T follicular helper cell (primary cell): Measurements from ENCODE around the gene RTN4R.
A peak's percentile ranks its signal among the peaks of the same experiment; 100 is the strongest.

Source experiments
- DNase-seq: peaks from one replicate; pipeline ENCODE4 v3.0.0-alpha.2; 2020; ENCODE audit warnings: low read depth

RTN4R gene

DNA sequence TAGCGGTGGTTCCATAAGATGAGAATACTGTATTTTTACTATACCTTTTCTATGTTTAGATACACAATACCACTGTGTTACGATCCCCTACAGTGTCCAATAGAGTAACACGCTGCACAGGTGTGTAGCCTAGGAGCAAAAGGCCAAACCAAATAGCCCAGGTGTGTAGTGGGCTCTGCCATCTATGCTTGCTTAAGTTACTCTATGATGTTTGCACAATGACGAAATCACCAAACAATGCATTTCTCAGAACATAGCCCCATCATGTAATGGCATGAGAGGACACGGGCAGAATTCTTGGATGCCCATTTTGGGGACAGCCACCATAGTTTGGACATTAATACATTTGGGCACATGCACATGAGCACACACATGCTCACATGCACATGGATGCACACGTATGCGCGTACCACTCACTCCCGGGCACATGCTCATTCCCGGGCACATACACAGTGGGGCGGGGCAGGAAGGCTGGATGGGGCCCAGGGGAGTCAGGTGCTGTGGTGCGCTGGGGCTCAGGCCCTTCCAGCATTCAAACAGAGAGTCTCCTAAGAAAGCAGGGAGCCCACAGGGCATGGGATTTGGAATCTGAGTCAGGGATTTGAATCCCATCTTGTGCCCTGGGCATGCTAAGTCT lies 51.1 kb downstream of the RTN4R start:
- DNase-seq: no peak

DNA sequence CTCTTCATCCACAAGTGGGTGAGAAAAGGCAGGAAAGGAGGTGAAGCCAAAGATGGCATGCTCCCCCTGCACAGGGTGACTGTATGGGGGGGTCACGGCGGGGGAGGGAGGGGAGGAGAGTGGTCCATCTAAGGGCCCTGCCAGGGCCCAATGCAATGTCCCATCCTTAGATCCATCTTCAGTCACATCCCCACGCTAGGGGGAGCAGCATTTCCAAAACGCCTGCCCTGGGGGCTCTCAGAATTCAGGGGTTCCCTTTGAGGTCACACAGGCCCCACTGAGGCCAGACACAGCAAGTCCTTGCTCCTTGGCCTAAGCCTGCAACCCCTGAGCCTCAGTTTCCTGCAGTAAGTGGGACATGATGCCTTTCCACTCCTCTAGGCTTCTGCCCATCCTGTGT lies 52.4 kb downstream of the RTN4R start:
- DNase-seq: no peak

DNA sequence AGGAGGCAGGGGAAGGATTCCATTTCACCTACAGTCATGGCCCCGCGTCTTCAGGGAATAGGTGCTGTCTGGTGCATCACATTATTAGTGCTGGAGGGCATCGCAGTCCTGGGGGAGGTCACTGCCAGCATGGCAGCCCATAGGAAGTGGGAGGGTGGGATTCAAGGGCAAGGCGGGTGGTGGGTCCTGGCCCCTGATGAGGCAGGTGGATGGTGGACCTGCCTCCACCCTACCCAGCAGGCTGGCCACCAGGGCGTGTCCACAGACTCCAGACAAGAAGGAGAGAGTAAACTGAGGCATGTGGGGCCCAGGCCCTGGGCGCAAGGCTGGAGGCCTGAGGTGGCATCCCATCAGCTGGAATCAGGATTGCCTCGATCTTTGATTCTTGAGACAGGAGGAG lies 53.3 kb downstream of the RTN4R start:
- no peak for DNase-seq

DNA sequence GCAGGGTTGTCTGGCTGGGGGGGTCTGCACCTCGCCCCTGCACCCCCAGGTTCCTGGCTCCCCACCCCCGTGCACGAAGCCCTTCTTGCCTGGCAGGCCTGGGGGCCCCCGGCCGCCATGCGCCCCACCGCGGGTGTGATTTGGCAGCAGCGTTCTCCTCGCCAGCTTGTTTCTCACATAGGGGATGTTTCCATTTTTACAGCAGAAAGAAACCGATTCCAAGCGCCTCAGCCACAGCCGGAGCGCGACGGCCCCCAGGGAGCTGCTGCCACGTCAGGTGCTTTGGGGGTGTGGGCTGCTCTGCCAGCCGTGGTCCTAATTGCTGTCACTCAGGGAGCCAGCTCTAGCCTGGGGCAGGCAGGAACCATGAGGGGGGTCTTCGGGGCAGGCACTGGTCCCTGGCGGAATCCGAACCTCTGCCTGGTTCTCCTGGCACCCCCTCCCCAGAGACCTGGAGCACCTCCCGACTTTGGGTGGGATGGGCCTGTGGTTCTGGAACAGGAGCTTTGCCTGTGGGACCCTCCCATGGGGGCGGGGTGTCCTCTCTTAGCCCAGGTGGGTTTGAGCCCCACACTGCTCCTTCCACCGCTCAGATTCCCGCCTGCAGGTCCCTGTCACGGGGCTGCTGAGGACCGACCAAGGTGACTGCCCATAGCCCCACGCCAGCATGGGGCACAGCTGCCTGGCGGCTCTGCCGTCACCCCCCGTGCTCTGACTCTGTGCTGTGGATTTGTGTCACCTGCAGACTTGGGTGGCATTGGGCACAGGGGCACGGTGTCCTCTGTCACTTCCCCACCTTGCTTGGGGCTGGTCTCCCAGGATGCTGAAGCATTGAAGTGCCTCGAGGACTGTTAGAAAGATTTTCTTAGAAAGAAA lies 54.0 kb downstream of the RTN4R start:
- DNase-seq: no peak

DNA sequence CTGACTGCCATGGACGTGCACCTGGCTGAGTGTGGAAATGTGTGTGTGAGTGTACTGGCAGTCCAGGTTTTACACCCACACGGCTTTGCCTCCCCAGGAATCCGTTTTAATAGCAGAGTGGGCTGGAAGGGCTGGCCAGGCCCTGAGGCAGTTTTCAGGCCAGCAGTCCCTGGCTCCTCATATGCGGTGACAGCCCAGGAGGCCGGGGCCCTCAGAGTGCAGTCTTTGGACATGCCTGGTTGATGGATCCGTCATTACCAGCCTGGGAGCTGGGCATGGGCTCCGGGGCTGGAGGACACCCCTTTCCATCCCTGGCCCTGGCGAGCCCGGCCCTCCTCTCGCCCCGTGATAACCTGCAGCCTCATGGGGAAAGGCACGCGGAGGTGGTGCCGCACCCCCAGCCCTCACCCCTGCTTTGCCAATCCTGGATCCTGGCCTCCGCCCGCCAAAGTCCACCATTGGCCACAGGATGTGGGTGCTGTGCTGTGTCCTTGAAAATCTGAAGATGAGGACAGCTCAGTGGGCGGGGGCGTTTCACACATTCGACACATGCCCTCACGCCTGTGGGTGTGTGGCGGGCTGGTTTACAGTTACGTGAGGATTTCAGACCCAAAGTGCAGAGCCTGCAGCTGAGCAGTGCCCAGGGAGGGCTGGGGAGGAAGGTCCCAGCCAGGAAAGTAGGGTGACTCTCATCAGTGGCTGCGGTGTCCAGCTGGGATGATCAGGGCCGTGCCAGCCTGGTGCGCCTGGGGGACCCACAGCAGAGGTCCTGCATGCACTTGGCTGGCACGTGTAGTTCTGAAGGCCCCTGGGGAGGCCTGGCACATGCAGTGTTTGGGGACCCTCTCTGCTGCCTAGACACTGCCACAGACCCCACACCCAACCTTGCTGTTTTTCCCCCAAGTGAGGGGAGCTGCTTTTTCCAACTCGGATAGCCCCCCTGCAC lies 55.1 kb downstream of the RTN4R start:
- no peak for DNase-seq

DNA sequence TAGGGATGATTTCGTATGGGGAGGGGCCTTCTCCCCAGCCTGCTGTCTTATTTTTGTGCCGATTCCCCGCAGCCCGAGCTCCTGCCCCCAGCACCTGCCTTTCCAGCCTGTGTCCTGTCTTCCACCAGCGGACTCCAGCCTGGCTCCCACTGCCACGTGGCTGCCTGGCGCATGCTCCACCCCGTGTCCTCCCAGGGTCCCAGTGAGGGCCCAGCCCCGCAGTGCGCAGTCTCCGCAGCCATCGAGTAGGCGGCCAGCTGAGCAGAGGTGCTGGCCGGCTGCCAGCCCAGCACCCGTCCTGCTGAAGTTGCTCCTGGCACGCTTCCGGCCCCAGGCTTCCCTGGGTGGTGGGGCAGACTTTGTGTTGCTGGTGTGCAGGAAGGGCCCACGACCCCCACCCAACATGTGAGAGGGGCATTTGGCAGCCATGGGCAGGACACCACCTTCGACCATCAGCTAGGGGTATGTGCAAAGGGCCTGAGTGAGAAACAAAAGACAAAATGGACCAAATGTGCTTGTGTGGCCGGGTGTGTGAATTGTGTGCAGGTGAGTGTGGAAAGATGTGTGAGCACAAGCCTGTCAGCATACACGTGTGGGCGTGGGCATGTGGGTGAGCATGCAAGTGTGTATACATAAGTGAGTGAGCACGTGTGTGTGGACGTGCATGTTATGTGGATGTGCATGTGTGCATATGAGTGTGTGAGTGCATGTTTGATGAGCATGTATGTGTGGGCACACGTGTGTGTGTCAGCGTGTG lies 55.9 kb downstream of the RTN4R start:
- no peak for DNase-seq

DNA sequence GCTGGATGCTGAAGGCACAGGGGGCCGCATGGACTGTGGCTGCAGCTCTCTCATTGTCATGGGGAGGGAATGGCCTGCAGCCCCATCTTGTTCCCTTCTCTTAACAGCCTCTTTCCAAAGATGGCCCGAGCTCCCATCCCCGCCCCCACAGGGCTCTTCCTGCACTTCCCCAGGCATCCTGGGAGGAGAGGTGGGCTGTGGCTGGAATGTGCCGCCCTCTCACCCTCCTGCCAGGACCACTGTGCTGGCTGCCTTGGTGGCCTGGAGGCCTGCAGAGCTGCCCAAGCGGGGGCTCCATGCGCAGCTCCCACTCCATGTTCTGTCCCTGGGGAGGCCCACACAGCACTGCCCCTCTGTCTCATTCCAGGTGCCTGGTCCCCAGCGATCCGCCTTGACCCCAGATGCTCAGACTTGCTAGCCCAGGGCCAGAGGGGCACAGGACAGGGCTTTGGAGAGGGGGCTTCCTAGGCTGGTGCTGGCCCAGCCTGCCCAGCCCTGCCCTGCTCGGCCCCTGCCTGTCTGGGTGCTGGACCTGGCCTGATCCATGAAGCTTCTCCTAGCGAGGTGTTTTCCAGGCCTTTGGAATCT lies 56.6 kb downstream of the RTN4R start:
- no peak for DNase-seq

DNA sequence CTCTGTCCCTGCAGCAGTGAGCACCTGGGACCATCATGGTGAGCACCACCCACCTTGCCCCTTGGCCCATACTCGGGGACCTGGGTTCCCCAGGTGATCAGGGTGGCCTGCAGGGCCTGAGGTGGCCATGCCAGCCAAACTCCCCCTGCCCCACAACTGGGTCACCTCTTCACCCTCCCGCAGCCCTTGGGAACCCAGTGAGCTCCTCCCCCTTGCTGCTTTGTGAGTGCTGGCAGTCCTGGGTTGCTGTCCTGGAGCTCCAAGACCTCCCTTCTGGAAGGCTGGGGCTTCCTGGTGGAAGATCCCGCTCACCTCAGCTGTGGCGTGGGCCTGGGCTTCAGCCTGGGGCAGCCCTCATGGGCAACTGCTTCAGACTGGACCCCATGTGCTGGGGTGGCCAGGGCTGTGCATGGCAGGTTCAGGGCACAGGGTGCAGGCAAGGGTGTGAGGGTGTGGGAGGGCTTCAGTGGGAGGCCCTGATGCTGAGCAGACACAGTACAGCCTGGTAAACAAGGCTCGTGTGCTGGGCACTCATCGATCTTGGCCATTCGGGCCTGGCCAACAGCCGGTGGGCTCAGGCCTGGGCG lies 57.6 kb downstream of the RTN4R start:
- DNase-seq: no peak

DNA sequence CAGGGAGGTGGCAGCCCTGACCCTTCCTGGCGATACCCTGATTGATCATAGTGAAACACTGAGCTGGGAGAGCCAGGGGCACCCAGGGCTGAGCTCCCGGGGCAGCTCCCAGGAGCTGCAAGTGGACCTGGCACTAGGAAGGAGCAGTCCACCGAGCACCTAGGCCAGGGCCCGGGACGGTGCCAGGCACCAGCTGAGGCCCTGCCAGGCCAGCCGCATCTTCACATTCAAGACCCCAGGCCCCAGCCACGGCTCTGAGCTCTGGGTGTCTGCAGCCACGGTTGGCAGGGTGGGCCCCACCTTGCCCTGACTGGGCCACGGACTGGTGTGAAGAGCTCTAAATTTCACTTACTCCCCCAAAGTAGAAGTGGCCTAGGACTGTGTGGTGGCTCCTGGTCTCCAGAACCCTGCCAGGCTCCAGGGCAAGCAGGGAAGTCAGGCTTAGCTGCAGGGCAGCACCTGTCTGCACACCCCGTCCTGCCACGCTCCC lies 58.3 kb downstream of the RTN4R start:
- DNase-seq: no peak

DNA sequence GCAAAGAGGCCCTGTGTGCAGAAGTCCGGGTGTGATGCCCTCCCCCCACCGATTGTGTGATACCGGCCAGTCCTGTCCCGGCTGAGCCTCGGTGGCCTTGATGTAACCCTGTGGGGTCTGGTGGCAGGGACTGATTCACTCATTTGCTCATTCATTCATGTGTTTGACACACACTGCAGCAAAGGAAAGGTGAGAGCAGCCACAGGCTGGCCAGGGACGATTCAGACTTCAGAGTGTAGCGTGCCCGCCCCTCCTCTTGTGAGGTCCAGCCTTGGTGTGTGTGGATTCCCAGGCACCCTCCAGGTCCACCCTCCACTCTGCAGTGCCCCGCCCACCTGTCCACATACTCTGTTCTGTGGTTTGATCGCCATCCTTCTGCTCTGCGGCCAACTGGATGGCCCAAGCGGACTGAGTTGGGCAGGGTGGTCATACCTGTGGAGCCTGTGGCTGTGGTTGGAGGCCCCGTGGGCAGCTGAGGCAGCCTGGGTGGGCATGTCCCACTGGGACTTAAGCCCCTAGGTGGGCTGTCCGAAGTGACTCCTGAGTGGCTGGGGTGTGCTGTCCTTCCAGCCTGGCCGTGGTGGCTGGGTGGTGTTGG lies 59.3 kb downstream of the RTN4R start:
- DNase-seq: no peak

DNA sequence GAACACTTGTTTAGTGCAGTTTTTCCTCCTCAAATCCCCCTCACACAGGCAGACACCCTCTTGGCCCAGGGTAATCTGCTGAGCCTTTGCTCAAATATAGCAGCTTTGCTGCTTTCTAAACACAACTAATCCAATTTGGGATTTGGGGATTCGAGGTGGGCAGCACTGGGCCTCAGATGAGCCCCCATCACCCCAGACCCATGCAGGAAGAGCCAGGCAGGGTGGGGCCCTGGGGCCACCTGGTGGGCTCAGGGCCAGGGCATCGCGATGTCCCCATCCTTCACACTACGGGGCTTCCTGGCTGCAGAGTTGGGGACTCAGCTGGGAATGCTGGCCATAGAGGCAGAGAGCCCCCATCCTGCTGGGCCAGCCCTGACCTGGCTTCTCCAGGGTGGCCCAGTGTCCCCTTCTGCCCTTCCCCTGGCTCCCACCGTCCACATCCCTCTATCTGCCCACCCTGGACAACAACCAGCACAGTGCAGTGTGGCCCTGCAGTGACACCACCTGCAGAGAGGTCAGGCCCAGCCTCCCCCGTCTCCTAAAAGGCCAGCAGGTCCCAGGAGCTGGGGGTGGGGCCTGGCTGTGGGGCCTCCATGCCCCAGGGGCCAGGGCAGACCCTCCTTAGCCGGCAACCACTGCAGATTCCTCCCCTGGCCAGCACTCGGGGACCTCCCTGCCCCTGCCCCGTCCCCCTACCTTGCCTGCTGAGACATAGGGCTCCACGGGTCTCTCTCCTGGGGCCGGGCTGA lies 60.7 kb downstream of the RTN4R start:
- DNase-seq: no peak

DNA sequence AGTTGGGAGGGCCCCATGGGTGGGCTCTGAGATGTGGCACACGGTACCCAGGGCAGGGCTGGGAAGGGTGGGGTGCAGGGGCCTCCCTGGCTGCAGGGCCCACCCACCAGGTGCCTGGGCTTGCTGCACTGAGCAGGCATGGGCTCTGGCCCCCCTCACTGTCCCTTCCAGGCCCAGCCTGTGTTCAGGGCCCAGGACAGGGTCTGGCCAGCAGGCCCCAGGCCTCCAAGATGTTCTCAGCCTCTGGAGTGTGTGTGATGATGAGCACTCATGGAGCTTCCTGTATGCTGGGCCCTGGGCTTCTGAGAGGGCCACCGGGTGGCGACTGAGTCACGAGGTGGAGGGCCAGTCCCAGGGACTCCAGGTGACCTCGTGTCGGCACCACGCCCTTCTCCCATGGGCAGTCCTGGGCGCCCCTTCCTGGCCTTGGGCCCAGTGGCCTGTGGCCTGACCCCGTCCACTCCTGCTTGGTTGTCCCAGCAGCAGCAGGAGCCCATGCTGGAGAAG lies 61.4 kb downstream of the RTN4R start:
- DNase-seq: no peak

DNA sequence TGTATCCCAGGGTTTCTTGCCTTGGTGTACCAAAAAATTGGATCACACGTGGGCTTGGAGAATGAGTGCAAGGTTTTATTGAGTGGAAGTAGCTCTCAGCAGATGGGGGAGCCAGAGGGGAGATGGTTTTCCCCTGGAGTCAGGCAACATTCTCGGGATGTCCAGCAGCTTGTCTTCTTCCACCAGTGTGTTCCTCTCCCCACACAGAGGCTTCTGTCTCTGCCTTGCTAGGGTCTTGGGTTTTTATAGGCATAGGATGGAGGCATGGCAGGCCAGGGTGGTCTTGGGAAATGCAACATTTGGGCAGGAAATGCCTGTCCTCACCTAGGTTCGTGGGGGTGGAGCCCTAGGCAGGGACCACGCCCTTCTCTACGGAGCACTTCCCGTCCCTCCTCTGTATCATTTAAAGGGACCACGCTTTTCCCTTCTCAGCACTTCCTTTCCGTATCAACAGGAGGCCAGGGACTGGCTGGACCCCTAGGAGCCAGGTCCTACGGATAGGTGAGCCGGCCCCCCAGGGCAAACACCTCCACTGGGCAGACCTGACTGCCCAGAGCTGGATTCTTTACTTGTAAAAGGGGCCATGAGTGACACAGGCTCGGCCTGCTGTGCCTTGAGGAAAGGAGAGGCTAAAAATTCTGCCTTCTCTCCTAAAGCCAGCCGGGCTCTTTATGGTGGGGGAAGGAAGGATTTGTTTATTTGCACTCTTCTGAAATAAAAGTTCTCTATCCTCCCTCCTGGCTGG lies 62.0 kb downstream of the RTN4R start:
- DNase-seq: peak; percentile 29

DNA sequence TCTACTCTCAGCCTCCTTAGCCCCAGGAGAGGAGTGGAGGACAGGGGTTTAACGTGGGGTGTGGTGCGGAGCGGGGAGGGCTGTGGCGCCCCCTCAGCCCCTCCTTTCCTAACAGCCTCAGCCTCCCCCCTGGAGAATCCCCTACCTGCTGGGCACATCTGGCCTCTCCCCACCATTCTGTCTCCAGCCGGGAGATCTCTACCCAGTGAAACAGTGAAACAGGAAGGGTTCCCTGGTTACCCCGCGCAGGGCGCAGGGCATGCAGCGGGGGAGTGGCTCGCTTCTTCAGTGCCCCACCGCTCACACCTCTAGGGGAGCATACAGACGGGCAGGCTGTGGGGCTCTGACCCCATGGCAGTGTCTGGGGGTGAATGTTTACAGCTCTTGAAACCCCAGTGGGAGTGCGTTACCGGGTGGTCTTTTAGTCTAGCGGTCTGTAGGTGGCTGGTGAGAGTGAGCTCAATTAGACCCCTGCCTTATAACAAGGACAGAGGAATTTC lies 62.6 kb downstream of the RTN4R start:
- no peak for DNase-seq

DNA sequence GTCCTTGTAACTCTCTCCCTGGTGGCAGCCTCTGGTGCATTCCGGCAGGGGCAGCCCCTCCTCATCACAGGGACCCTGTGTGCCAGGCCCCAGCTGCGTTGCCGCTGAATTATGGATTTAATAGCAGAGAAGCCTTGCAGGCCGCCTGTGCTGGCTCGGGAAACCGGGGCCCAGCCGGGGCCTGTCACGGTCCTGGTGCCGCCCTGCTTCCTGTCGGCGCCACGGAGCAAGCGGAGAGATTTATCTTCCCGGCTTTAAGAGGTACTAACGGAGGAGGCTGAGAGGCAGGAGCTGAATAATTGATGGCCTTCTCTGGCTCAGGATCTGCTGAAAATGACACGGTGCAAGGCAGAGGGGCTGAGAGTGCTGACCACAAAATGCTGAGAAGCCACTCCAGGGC lies 63.3 kb downstream of the RTN4R start:
- no peak for DNase-seq

DNA sequence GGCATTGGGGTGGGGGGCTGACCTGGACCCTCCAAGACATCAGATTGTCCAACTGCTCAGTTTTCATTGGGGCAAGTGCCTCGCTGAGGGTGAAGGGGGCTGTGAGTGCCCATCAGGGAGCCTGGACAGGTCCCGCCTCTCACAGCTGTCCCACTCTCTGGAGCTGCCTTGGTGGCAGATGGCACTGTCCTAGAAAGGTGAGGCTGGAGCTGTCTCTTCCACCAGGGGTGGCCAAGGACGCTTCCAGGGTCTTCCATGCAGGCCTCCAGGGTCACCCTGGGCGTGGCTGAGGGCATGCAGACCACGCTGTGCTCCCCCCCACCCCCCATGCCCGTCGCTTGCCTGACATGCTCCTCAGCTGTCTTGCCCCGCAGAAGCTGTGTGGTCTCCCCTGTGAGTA lies 63.8 kb downstream of the RTN4R start:
- no peak for DNase-seq

DNA sequence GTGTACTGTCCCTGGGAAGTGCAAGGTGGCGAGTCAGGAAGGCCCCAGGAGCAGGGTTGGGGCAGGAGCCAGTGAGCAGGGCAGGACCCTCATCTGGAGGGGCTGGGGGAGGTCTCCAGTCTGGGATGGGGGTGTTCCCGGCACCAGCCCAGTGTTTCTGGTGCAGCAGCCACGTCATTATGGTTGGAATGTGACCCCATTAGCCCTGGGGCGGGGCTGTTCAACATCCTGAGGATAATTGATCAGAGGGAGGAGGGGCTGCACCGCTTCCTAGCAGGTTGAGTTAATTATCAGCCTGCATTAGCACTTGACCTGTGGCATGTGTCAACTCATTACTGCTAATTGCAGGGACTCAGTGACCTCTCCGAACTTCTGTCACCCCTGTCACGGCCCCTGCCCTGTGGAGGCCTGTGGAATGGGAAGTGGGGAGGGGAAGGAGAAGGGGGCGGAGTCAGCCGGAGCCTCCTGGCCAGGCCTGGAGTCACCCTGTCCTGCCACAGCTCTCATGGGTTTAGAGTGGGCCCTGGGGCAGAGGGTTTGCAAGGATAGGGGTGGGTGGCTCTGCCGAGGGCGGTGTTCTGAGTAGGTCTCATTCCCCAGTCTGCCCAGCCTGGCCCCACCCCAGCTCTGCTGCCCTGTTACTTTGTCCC lies 64.4 kb downstream of the RTN4R start:
- DNase-seq: no peak

DNA sequence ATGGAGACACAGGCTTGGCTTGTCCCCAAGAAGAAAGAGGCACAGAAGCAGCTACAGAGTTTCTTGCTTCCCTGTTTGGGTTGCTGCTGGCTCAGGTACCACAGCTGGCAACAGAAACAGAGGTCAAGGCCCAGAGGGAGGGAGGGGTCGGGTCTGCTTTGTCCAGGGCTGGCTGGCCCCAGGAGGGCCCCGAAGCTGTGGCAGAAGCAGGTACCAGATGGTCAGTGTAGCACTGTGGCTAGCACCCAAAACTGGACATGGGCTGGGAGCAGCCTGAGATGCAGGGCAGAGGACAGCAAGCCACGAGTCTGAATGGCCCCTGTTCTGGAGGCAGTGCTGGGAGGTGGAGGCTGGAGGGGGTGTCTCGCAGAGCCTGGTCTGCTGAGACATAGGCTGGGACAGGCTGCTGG lies 65.0 kb downstream of the RTN4R start:
- no peak for DNase-seq
